Stomach (tissue), 9 donors: ENCODE results near the gene ZZZ3. TPM values are rescaled to one million over a fixed set of nuclear protein-coding genes. Genes with fewer than 3 reads are reported as not detected.

ENCODE experiments used
- DNase-seq, 2 donors: peaks; one replicate each; pipeline versions ENCODE4 v3.0.0 to v3.0.0-alpha.2; 2013 to 2019
- H3K27ac ChIP-seq, 5 donors: fragments of 200-600 bp in 4 of 5; sonication (generic) in 4 of 5; one replicate each; pipeline ENCODE4 v1.5.1; 2013 to 2019; ENCODE audit warnings: mild to moderate bottlenecking in 1 of 5, moderate library complexity in 1 of 5
- H3K27me3 ChIP-seq, 3 donors: fragments of 200-600 bp; sonication (generic); one replicate each; pipeline ENCODE4 v1.5.1; 2017 to 2019; ENCODE audit warnings: mixed run types in 1 of 3
- H3K36me3 ChIP-seq, 4 donors: fragments of 200-600 bp; sonication (generic); 1 replicate in 3 of 4; 2 replicates in 1 of 4; pipeline ENCODE4 v1.5.1; 2016 to 2019
- H3K4me1 ChIP-seq, 4 donors: fragments of 200-600 bp; sonication (generic); one replicate each; pipeline ENCODE4 v1.5.1; 2016 to 2019
- H3K4me3 ChIP-seq, 4 donors: fragments of 200-600 bp; sonication (generic) in 3 of 4; one replicate each; pipeline ENCODE4 v1.5.1; 2016 to 2019; ENCODE audit warnings: mild to moderate bottlenecking in 1 of 4
- H3K9me3 ChIP-seq, 4 donors: fragments of 200-600 bp; sonication (generic); one replicate each; pipeline ENCODE4 v1.5.1; 2016 to 2019
- CTCF ChIP-seq, 7 experiments: fragments of 450-650 bp in 4 of 7; fragments of 200-600 bp in 3 of 7; sonication (generic) in 3 of 7; IDR thresholded peaks; one replicate each; pipeline ENCODE4 v1.5.1; 2016 to 2019; ENCODE audit warnings: antibody characterized with exemption in 7 of 7, control low read depth in 2 of 7, mild to moderate bottlenecking in 1 of 7
- EP300 ChIP-seq: sonication (generic); formaldehyde crosslinking; IDR thresholded peaks from one replicate; pipeline ENCODE4 v1.6.1; 2017; ENCODE audit warnings: antibody characterized with exemption
- POLR2A ChIP-seq, 4 donors: fragments of 450-650 bp; IDR thresholded peaks; one replicate each; pipeline ENCODE4 v1.6.1; 2016; ENCODE audit warnings: antibody characterized with exemption in 4 of 4, control low read depth in 2 of 4, mild to moderate bottlenecking in 1 of 4, moderate library complexity in 1 of 4
- POLR2AphosphoS5 ChIP-seq, 3 donors: sonication (generic); formaldehyde crosslinking; IDR thresholded peaks; one replicate each; pipeline ENCODE4 v1.6.1; 2016; ENCODE audit warnings: antibody characterized with exemption in 3 of 3
- WGBS, 5 donors: extraction: QIAGEN DNeasy Blood & Tissue Kit in 3 of 5; methylation state at CpG; one replicate each; pipeline versions ENCODE4 v1.1.5 to v1.1.7; 2013 to 2018; 5-methylcytosine and 5-hydroxymethylcytosine counted together
- intact Hi-C: fragments of 100-400 bp; cut with DNase I; formaldehyde crosslinking; loops from one replicate; pipeline ENCODE4 v1.15.1; 2023; ENCODE audit warnings: low total_unique reads
- polyA plus RNA-seq, 3 donors: library from polyadenylated mRNA; stranded (reverse); fragments of 200-250 nt; gene quantifications; one replicate each; pipeline ENCODE4 v1.2.3, GENCODE V29; 2013
- total RNA-seq, 5 donors: library from RNA; depleted of rRNA; stranded (reverse); fragments of >200 nt; gene quantifications; one replicate each; pipeline versions ENCODE4 v1.1.0 to v1.2.3, GENCODE V29; 2014 to 2016
- donor health status: healthy with polysubstance abuse.
- donor health status: Bipolar disorder and iron deficiency.
- donor health status: healthy.

The ZZZ3 gene
- total and polyA plus RNA-seq, 8 donors: 9.1 to 167 (median 39.5) TPM

- no peaks in the 10 kb centered on the region for H3K27me3 ChIP-seq
- peaks cover 0 to 90% (median 40%) of the 10 kb centered on the region in 4 donors for H3K4me1 ChIP-seq
- no peak overlapping the region for H3K27ac ChIP-seq
- H3K36me3 ChIP-seq: no peaks in the 10 kb centered on the region
- WGBS, 5 donors: 20 to 42% (median 33%) methylated on average over 1 of the region's 1 CpG
- intact Hi-C loops: no loop called here
- H3K4me3 ChIP-seq: no peak overlapping the region
- DNase-seq: no peak
- H3K9me3 ChIP-seq: no peaks in the 10 kb centered on the region
- no peak for TF ChIP-seq CTCF (IDR thresholded peaks at IDR 0.05)
- no peak for TF ChIP-seq POLR2AphosphoS5 (IDR thresholded peaks at IDR 0.05)
- no peak for TF ChIP-seq POLR2A (IDR thresholded peaks at IDR 0.05)
- no peak for TF ChIP-seq EP300
Observed at GRCh38 chr1:77668924-77669449, 13.5 kb downstream of the ZZZ3 start.

- Histone ChIP-seq H3K36me3 (no peaks in the 10 kb centered on the region), H3K4me3 (no peak overlapping the region), H3K27ac (no peak overlapping the region), H3K9me3 (no peaks in the 10 kb centered on the region), H3K27me3 (no peaks in the 10 kb centered on the region), H3K4me1 (peaks cover 0 to 62% (median 26%) of the 10 kb centered on the region in 4 donors)
- no peak for TF ChIP-seq EP300
- no peak for TF ChIP-seq POLR2A (IDR thresholded peaks at IDR 0.05)
- no peak for TF ChIP-seq CTCF (IDR thresholded peaks at IDR 0.05)
- TF ChIP-seq POLR2AphosphoS5 (IDR thresholded peaks at IDR 0.05): no peak
- DNase-seq: no peak
- intact Hi-C loops: no loop called here
- 84 to 90% (median 85%) methylated on average over 3 of the region's 3 CpGs for WGBS, 5 donors
Observed at GRCh38 chr1:77664939-77665516, 17.4 kb downstream of the ZZZ3 start.

- no peak for TF ChIP-seq CTCF (IDR thresholded peaks at IDR 0.05)
- TF ChIP-seq POLR2A (IDR thresholded peaks at IDR 0.05): no peak
- no peak for TF ChIP-seq EP300
- no peak for TF ChIP-seq POLR2AphosphoS5 (IDR thresholded peaks at IDR 0.05)
- 89 to 94% (median 92%) methylated on average over 4 of the region's 4 CpGs for WGBS, 5 donors
- H3K27ac ChIP-seq: no peak overlapping the region
Observed at GRCh38 chr1:77661696-77662095, 20.8 kb downstream of the ZZZ3 start.

GRCh38 chr1:77659879-77660593 lies 22.4 kb downstream of the ZZZ3 start:
- WGBS, 5 donors: 73 to 96% (median 95%) methylated on average over 4 of the region's 4 CpGs
- Histone ChIP-seq H3K36me3 (no peaks in the 10 kb centered on the region), H3K27ac (no peak overlapping the region), H3K4me1 (peaks cover 0 to 31% (median 15%) of the 10 kb centered on the region in 4 donors), H3K9me3 (no peaks in the 10 kb centered on the region), H3K27me3 (no peaks in the 10 kb centered on the region), H3K4me3 (no peak overlapping the region)
- TF ChIP-seq POLR2A (IDR thresholded peaks at IDR 0.05) (no peak), EP300 (no peak), CTCF (IDR thresholded peaks at IDR 0.05) (no peak), POLR2AphosphoS5 (IDR thresholded peaks at IDR 0.05) (no peak)
- intact Hi-C loops: no loop called here
- DNase-seq: no peak

More at GRCh38 chr1:77661696-77662095, 20.8 kb downstream of the ZZZ3 start:
- H3K36me3 ChIP-seq: no peaks in the 10 kb centered on the region
- no peaks in the 10 kb centered on the region for H3K9me3 ChIP-seq
- no peak overlapping the region for H3K4me3 ChIP-seq
- no peak for DNase-seq
- intact Hi-C loops: no loop called here
- no peaks in the 10 kb centered on the region for H3K27me3 ChIP-seq
- peaks cover 0 to 34% (median 14%) of the 10 kb centered on the region in 4 donors for H3K4me1 ChIP-seq
